Tibial nerve (tissue), 4 donors: ENCODE measurements around the gene CPSF6.

Experiments used
- EP300 ChIP-seq, 2 donors: sonication (generic); formaldehyde crosslinking; IDR thresholded peaks; one replicate each; pipeline ENCODE4 v1.6.1; 2017; ENCODE audit warnings: antibody characterized with exemption in 2 of 2, mild to moderate bottlenecking in 1 of 2
- POLR2A ChIP-seq, 2 donors: fragments of 450-650 bp; IDR thresholded peaks; one replicate each; pipeline ENCODE4 v1.6.1; 2017; ENCODE audit warnings: antibody characterized with exemption in 2 of 2, mild to moderate bottlenecking in 2 of 2, moderate library complexity in 2 of 2
- TF ChIP-seq, protein P1 (sequence below), 5 experiments: fragments of 200-600 bp in 3 of 5; fragments of 450-650 bp in 2 of 5; sonication (generic) in 3 of 5; IDR thresholded peaks; one replicate each; pipeline ENCODE4 v1.5.1; 2016 to 2019; ENCODE audit warnings: antibody characterized with exemption in 5 of 5, mild to moderate bottlenecking in 3 of 5, moderate library complexity in 2 of 5

GRCh38 chr12:69304284-69304683, 64.9 kb downstream of the CPSF6 start:
- no peak for TF ChIP-seq POLR2A (IDR thresholded peaks at IDR 0.05)
- TF ChIP-seq, protein P1, sequence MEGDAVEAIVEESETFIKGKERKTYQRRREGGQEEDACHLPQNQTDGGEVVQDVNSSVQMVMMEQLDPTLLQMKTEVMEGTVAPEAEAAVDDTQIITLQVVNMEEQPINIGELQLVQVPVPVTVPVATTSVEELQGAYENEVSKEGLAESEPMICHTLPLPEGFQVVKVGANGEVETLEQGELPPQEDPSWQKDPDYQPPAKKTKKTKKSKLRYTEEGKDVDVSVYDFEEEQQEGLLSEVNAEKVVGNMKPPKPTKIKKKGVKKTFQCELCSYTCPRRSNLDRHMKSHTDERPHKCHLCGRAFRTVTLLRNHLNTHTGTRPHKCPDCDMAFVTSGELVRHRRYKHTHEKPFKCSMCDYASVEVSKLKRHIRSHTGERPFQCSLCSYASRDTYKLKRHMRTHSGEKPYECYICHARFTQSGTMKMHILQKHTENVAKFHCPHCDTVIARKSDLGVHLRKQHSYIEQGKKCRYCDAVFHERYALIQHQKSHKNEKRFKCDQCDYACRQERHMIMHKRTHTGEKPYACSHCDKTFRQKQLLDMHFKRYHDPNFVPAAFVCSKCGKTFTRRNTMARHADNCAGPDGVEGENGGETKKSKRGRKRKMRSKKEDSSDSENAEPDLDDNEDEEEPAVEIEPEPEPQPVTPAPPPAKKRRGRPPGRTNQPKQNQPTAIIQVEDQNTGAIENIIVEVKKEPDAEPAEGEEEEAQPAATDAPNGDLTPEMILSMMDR (IDR thresholded peaks at IDR 0.05), result no peak
- TF ChIP-seq EP300 (IDR thresholded peaks at IDR 0.05), result no peak
